ENCODE results near the gene EHMT1.

The EHMT1 gene

DNA sequence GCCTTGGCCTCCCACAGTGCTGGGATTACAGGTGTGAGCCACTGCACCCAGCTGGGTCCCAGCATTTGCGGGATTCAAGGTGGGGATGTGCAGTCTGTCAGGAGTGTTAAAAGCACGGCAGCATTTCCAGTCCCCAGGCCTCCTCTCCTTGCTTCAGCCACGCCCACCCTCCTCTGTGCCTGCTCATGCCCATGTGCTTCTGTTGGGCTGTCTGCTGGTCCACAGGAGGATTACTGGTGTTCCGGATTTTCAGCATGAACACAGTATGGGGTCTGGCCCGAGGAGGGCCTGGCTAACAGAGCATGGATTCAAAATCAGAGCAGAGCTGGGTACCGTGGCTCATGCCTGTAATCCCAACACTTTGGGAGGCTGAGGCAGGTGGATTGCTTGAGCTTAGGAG, 7.9 kb upstream of the EHMT1 start:
- no peak for TF ChIP-seq EZH2phosphoT487 (IDR thresholded peaks at IDR 0.05; ENCODE audit: borderline replicate concordance)
- TF ChIP-seq, protein P1, sequence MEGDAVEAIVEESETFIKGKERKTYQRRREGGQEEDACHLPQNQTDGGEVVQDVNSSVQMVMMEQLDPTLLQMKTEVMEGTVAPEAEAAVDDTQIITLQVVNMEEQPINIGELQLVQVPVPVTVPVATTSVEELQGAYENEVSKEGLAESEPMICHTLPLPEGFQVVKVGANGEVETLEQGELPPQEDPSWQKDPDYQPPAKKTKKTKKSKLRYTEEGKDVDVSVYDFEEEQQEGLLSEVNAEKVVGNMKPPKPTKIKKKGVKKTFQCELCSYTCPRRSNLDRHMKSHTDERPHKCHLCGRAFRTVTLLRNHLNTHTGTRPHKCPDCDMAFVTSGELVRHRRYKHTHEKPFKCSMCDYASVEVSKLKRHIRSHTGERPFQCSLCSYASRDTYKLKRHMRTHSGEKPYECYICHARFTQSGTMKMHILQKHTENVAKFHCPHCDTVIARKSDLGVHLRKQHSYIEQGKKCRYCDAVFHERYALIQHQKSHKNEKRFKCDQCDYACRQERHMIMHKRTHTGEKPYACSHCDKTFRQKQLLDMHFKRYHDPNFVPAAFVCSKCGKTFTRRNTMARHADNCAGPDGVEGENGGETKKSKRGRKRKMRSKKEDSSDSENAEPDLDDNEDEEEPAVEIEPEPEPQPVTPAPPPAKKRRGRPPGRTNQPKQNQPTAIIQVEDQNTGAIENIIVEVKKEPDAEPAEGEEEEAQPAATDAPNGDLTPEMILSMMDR (conservative IDR thresholded peaks at IDR 0.05; ENCODE audit: low read length) = no peak
- Histone ChIP-seq H3K79me2 (ENCODE audit: insufficient read depth, low read length) (peaks cover 21% of the 10 kb centered on the region), H4K20me1 (ENCODE audit: insufficient read depth, low read length, poor library complexity, severe bottlenecking) (peaks cover 18% of the 10 kb centered on the region), H3K9me3 (ENCODE audit: insufficient read depth, low read depth, low read length) (no peaks in the 10 kb centered on the region), H3K4me2 (ENCODE audit: low read depth, low read length, poor library complexity, severe bottlenecking) (no peak overlapping the region), H2AFZ (ENCODE audit: low read length) (no peak overlapping the region), H3F3A (ENCODE audit: low read depth) (no peaks in the 10 kb centered on the region), H3K4me3 (ENCODE audit: low read length, poor library complexity, severe bottlenecking) (no peak overlapping the region), H3K4me1 (ENCODE audit: insufficient read depth, low read length, poor library complexity, severe bottlenecking) (peaks cover 16% of the 10 kb centered on the region), H3K36me3 (ENCODE audit: insufficient read depth, low read length) (no peaks in the 10 kb centered on the region), H3K9me2 (replicated peaks; ENCODE audit: low read depth, low read length) (no peaks in the 10 kb centered on the region), H3K27me3 (ENCODE audit: insufficient read depth, low read length, poor library complexity, severe bottlenecking) (no peaks in the 10 kb centered on the region), H3K9ac (ENCODE audit: low read depth, low read length, poor library complexity, severe bottlenecking) (no peak overlapping the region)

DNA sequence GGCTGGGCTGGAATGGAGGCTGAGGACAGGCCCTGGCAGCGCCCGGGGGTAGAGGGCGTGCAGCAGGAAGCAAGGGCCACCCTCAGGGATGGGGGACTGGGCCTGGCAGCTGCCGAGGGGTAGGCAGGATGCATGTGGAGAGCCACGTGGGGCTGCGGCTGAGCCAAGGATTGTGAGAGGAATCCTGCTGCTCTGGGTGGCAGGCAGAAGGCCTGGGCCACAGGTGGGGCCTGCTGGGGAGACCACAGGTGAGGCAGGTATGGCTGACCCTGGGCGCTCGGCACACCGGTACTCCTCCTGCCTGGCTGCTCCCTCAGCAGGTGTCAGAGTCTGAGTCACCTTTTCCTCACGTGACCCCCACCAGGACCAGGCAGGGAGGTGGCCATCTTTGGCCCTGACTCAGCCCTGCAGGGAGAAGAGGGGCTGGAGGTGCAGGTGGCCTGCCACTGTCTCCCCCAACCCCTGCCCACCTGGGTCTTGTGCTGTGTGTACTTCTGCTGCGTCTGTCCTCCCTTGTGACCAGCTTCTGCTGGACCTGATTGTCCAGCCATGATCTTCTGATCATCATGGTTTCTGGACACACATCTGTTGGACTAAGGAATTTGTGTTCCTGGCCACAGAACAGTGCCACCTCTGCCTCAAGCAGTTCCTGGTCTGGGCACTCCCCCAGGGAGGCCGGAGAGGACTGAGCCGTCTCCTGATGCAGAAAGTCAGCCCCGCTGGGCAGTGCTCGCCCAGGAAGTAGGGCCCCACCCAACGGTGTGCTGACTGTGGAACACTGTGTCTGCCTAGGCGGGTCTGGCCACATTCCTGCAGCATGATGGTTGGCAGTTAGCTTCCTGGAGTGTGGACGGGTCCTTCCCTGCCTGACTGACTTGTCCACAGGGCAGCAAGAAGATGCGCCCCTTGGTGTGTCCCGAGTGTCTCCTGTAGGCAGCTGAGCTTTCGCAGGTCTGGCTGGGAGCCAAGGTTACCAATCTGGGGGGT, 6.9 kb upstream of the EHMT1 start:
- Histone ChIP-seq H3K9me3 (ENCODE audit: insufficient read depth, low read depth, low read length) (no peaks in the 10 kb centered on the region), H3K9me2 (replicated peaks; ENCODE audit: low read depth, low read length) (no peaks in the 10 kb centered on the region), H3K4me2 (ENCODE audit: low read depth, low read length, poor library complexity, severe bottlenecking) (no peak overlapping the region), H3F3A (ENCODE audit: low read depth) (no peaks in the 10 kb centered on the region), H3K4me1 (ENCODE audit: insufficient read depth, low read length, poor library complexity, severe bottlenecking) (peaks cover 13% of the 10 kb centered on the region), H3K9ac (ENCODE audit: low read depth, low read length, poor library complexity, severe bottlenecking) (no peak overlapping the region), H4K20me1 (ENCODE audit: insufficient read depth, low read length, poor library complexity, severe bottlenecking) (peaks cover 12% of the 10 kb centered on the region), H3K36me3 (ENCODE audit: insufficient read depth, low read length) (no peaks in the 10 kb centered on the region), H2AFZ (ENCODE audit: low read length) (no peak overlapping the region), H3K4me3 (ENCODE audit: low read length, poor library complexity, severe bottlenecking) (no peak overlapping the region), H3K27me3 (ENCODE audit: insufficient read depth, low read length, poor library complexity, severe bottlenecking) (no peaks in the 10 kb centered on the region), H3K79me2 (ENCODE audit: insufficient read depth, low read length) (peaks cover 21% of the 10 kb centered on the region; the same call in 1 of the 2 replicates)
- TF ChIP-seq, protein P1 (conservative IDR thresholded peaks at IDR 0.05; ENCODE audit: low read length) = no peak
- no peak for TF ChIP-seq EZH2phosphoT487 (IDR thresholded peaks at IDR 0.05; ENCODE audit: borderline replicate concordance)

DNA sequence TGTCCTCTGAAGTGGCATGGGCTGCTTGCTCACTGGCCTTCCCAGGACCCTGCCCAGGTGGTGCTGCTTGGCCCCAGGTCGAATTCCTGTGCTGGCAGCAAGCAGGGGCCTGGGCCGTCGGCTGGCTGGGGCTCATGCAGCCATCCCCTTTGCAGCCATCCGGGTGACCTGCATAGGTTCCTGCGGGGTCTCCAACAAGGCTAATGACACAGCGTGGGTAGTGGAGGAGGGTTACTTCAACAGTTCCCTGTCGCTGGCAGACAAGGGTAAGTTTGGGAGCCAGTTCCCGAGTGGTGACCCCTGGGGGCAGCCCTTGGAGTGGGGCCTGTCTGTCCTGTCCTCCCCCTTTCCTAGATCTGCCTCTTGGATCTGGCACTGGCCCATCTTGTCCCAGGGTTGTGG, 6.1 kb upstream of the EHMT1 start:
- peaks cover 13% of the 10 kb centered on the region for H3K4me1 ChIP-seq (ENCODE audit: insufficient read depth, low read length, poor library complexity, severe bottlenecking)
- no peaks in the 10 kb centered on the region for H3K9me2 ChIP-seq (replicated peaks; ENCODE audit: low read depth, low read length)
- H3K9me3 ChIP-seq (ENCODE audit: insufficient read depth, low read depth, low read length) = no peaks in the 10 kb centered on the region
- H3K4me3 ChIP-seq (ENCODE audit: low read length, poor library complexity, severe bottlenecking) = no peak overlapping the region
- H3K27me3 ChIP-seq (ENCODE audit: insufficient read depth, low read length, poor library complexity, severe bottlenecking) = no peaks in the 10 kb centered on the region
- TF ChIP-seq EZH2phosphoT487 (IDR thresholded peaks at IDR 0.05; ENCODE audit: borderline replicate concordance) = no peak
- TF ChIP-seq, protein P1 (conservative IDR thresholded peaks at IDR 0.05; ENCODE audit: low read length) = no peak
- peaks cover 15% of the 10 kb centered on the region for H4K20me1 ChIP-seq (ENCODE audit: insufficient read depth, low read length, poor library complexity, severe bottlenecking)
- no peaks in the 10 kb centered on the region for H3K36me3 ChIP-seq (ENCODE audit: insufficient read depth, low read length)
- no peak overlapping the region for H2AFZ ChIP-seq (ENCODE audit: low read length)
- H3K4me2 ChIP-seq (ENCODE audit: low read depth, low read length, poor library complexity, severe bottlenecking) = no peak overlapping the region
- no peaks in the 10 kb centered on the region for H3F3A ChIP-seq (ENCODE audit: low read depth)
- no peak overlapping the region for H3K9ac ChIP-seq (ENCODE audit: low read depth, low read length, poor library complexity, severe bottlenecking)
- H3K79me2 ChIP-seq (ENCODE audit: insufficient read depth, low read length) = peaks cover 22% of the 10 kb centered on the region

Measured in Loucy (cell line).